H9 (cell line): ENCODE results near the gene KAZALD1. TPM values are rescaled to one million over a fixed set of nuclear protein-coding genes. Genes with fewer than 3 reads are reported as not detected.

Experiments used
- DNase-seq: peaks from one replicate; pipeline ENCODE4 v3.0.0-alpha.2; 2017
- H2AFZ ChIP-seq: one replicate; pipeline ENCODE4 v1.6.1; 2013; ENCODE audit warnings: mild to moderate bottlenecking, low read length, control low read depth, moderate library complexity
- H2AK5ac ChIP-seq: 2 replicates; pipeline ENCODE4 v1.6.1; 2013; ENCODE audit warnings: low read length, control low read depth, mixed read lengths; ENCODE audit not compliant: insufficient read length
- H2BK120ac ChIP-seq: one replicate; pipeline ENCODE4 v1.6.1; 2013; ENCODE audit warnings: low read depth, mild to moderate bottlenecking, low read length, control low read depth, inconsistent platforms; ENCODE audit not compliant: poor library complexity, severe bottlenecking
- H2BK12ac ChIP-seq: 2 replicates; pipeline ENCODE4 v1.6.1; 2013; ENCODE audit warnings: low read length, control low read depth, mixed read lengths, low read depth; ENCODE audit not compliant: insufficient read length
- H2BK15ac ChIP-seq: 2 replicates; pipeline ENCODE4 v1.6.1; 2013; ENCODE audit warnings: low read depth, low read length, control low read depth
- H2BK20ac ChIP-seq: one replicate; pipeline ENCODE4 v1.6.1; 2013; ENCODE audit warnings: low read depth, mild to moderate bottlenecking, low read length, control low read depth, inconsistent platforms; ENCODE audit not compliant: poor library complexity, severe bottlenecking
- H2BK5ac ChIP-seq: 2 replicates; pipeline ENCODE4 v1.6.1; 2013; ENCODE audit warnings: low read length, control low read depth, mixed read lengths; ENCODE audit not compliant: insufficient read length
- H3K14ac ChIP-seq: 2 replicates; pipeline ENCODE4 v1.6.1; 2013; ENCODE audit warnings: low read length, control low read depth; ENCODE audit not compliant: insufficient read depth
- H3K18ac ChIP-seq: 2 replicates; pipeline ENCODE4 v1.6.1; 2013; ENCODE audit warnings: low read depth, mild to moderate bottlenecking, mixed read lengths, low read length, control low read depth; ENCODE audit not compliant: insufficient read length
- H3K23ac ChIP-seq: 2 replicates; pipeline ENCODE4 v1.6.1; 2013; ENCODE audit warnings: low read length, control low read depth, mixed read lengths, low read depth; ENCODE audit not compliant: insufficient read length
- H3K23me2 ChIP-seq: 2 replicates; pipeline ENCODE4 v1.6.1; 2013; ENCODE audit warnings: low read depth, mild to moderate bottlenecking, mixed read lengths, low read length, control low read depth; ENCODE audit not compliant: insufficient read length, poor library complexity, severe bottlenecking
- H3K27ac ChIP-seq: 2 replicates; pipeline ENCODE4 v1.5.1; 2013; ENCODE audit warnings: low read length, control low read depth, mixed read lengths, low read depth; ENCODE audit not compliant: insufficient read length
- H3K27me3 ChIP-seq: 2 replicates; pipeline ENCODE4 v1.6.1; 2013; ENCODE audit warnings: low read length, control low read depth, inconsistent platforms; ENCODE audit not compliant: insufficient read depth
- H3K4ac ChIP-seq: 2 replicates; pipeline ENCODE4 v1.6.1; 2013; ENCODE audit warnings: low read depth, mild to moderate bottlenecking, control low read depth, inconsistent platforms, low read length, moderate library complexity
- H3K4me1 ChIP-seq: 2 replicates; pipeline ENCODE4 v1.6.1; 2013; ENCODE audit warnings: low read length, control low read depth, inconsistent platforms; ENCODE audit not compliant: insufficient read depth
- H3K4me2 ChIP-seq: 2 replicates; pipeline ENCODE4 v1.6.1; 2013; ENCODE audit warnings: low read length, control low read depth, mixed read lengths; ENCODE audit not compliant: insufficient read length, insufficient read depth
- H3K56ac ChIP-seq: 2 replicates; pipeline ENCODE4 v1.6.1; 2013; ENCODE audit warnings: low read depth, mild to moderate bottlenecking, mixed read lengths, low read length, control low read depth; ENCODE audit not compliant: insufficient read length
- H3K79me1 ChIP-seq: 2 replicates; pipeline ENCODE4 v1.6.1; 2013; ENCODE audit warnings: low read depth, mild to moderate bottlenecking, moderate library complexity, low read length, control low read depth, inconsistent platforms; ENCODE audit not compliant: insufficient read depth, poor library complexity, severe bottlenecking
- H3K79me2 ChIP-seq: 2 replicates; pipeline ENCODE4 v1.6.1; 2013; ENCODE audit warnings: low read length, control low read depth, inconsistent platforms; ENCODE audit not compliant: insufficient read depth
- H3K9ac ChIP-seq: 2 replicates; pipeline ENCODE4 v1.6.1; 2013; ENCODE audit warnings: low read length, control low read depth, mixed read lengths; ENCODE audit not compliant: insufficient read length; ENCODE audit errors: extremely low read depth
- H3K9me3 ChIP-seq: one replicate; pipeline ENCODE4 v1.6.1; 2013; ENCODE audit warnings: low read depth, low read length, inconsistent platforms; ENCODE audit not compliant: control insufficient read depth
- H3T11ph ChIP-seq: one replicate; pipeline ENCODE4 v1.6.1; 2013; ENCODE audit warnings: mild to moderate bottlenecking, low read length, control low read depth, inconsistent platforms
- H4K20me1 ChIP-seq: one replicate; pipeline ENCODE4 v1.6.1; 2013; ENCODE audit not compliant: control insufficient read depth, insufficient read length, insufficient read depth
- H4K5ac ChIP-seq: 2 replicates; pipeline ENCODE4 v1.6.1; 2013; ENCODE audit warnings: low read depth, mild to moderate bottlenecking, mixed read lengths, low read length, control low read depth; ENCODE audit not compliant: insufficient read length
- H4K8ac ChIP-seq: replicated peaks from 2 replicates; pipeline ENCODE4 v1.6.1; 2013; ENCODE audit warnings: low read length, control low read depth, mixed read lengths, low read depth; ENCODE audit not compliant: insufficient read length
- H4K91ac ChIP-seq: 2 replicates; pipeline ENCODE4 v1.6.1; 2013; ENCODE audit warnings: low read depth, mild to moderate bottlenecking, moderate library complexity, mixed read lengths, low read length, control low read depth; ENCODE audit not compliant: insufficient read length
- H3K27ac Mint-ChIP-seq, 3 experiments: 2 replicates in 2 of 3; 3 replicates in 1 of 3; pipeline ENCODE4 v1.8.0; 2020 to 2021; ENCODE audit warnings: mixed read lengths in 3 of 3, mild to moderate bottlenecking in 1 of 3, moderate library complexity in 1 of 3
- H3K27me3 Mint-ChIP-seq: 2 replicates; pipeline ENCODE4 v1.8.0; 2021; ENCODE audit warnings: low read depth, mild to moderate bottlenecking, moderate library complexity, mixed read lengths
- H3K36me3 Mint-ChIP-seq, 3 experiments: 2 replicates in 2 of 3; 3 replicates in 1 of 3; pipeline ENCODE4 v1.8.0; 2020 to 2021; ENCODE audit warnings: low read depth in 3 of 3, mixed read lengths in 3 of 3; ENCODE audit not compliant: insufficient read depth in 1 of 3
- H3K4me1 Mint-ChIP-seq, 2 experiments: 2 replicates each; pipeline ENCODE4 v1.8.0; 2020; ENCODE audit warnings: mixed read lengths in 2 of 2
- H3K4me3 Mint-ChIP-seq, 2 experiments: 2 replicates in 1 of 2; 3 replicates in 1 of 2; pipeline ENCODE4 v1.8.0; 2020 to 2021; ENCODE audit warnings: mild to moderate bottlenecking in 2 of 2, mixed read lengths in 2 of 2, moderate library complexity in 1 of 2
- H3K9me3 Mint-ChIP-seq, 2 experiments: 2 replicates in 1 of 2; 3 replicates in 1 of 2; pipeline ENCODE4 v1.8.0; 2020; ENCODE audit warnings: mild to moderate bottlenecking in 2 of 2, mixed read lengths in 2 of 2, moderate library complexity in 1 of 2
- CTCF ChIP-seq: fragments of 200-600 bp; sonication (generic); conservative IDR thresholded peaks from 3 replicates; pipeline ENCODE4 v1.8.0; 2021; ENCODE audit warnings: antibody characterized with exemption, mild to moderate bottlenecking
- WGBS: extraction: QIAGEN DNeasy Blood & Tissue Kit; methylation state at CpG from one replicate; pipeline ENCODE4 v1.1.7; 2013; ENCODE audit warnings: missing lambda C conversion rate, low lambda C conversion rate, mixed read lengths; ENCODE audit not compliant: insufficient read length; ENCODE audit errors: extremely low coverage; 5-methylcytosine and 5-hydroxymethylcytosine counted together
- total RNA-seq: library from RNA; stranded (reverse); gene quantifications from 2 replicates; pipeline ENCODE4 v1.2.1, GENCODE V29; 2021

The KAZALD1 gene
- total RNA-seq, 1 experiment from 2014 or later = 2.9 TPM

DNA sequence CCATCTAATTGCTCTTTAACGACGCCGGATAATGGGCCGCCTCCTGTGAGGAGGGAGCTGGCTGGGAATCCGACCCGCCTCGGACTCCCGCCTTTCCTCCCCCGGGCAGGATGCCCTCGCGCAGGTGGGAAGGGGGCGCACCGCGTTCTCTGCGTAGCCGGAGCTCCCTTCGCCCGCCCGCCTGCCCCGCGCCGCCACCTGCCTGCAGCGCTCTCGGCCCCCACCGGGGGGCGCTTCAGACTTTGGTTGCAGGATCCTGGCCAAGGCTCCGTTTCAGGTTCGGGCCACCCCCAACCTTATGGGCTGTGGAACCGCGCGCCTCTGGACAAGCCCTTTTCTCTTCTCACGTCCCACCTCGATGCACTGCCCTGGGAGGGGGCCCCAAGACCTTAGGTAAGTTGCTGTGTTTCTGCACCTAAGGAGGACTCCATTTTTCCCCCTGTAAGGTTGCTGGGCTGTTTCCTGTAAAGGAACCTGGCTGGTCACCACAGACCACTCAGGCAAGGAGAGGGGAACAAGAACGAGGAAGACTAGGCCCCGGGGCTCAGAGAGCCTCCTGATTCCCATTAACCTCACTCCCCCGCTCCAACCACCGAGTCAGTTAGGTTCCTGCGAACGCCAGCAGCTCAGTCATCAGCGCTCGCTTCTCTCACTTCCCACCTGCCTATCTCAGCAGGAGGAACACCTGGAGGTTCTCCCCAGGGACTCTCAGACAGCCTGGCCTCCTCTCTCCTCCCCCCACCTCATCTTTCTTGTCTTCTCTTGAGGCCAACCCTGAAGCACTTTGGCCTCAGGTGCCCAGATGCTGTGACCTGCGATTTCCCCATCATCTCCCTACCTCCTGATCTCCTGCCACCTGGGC lies 11.3 kb upstream of the KAZALD1 start:
- Histone ChIP-seq H2BK15ac (no peak overlapping the region), H3K9ac (no peak overlapping the region), H2BK120ac (no peak overlapping the region), H3K4me2 (peak overlapping the region; percentile 54), H4K8ac (no peak overlapping the region), H2AFZ (no peak overlapping the region), H4K91ac (no peak overlapping the region), H3K4ac (no peak overlapping the region), H3K27ac (no peak overlapping the region), H3K4me1 (peaks cover 5% of the 10 kb centered on the region; the same call in 1 of the 2 replicates), H3K9me3 (no peaks in the 10 kb centered on the region), H4K5ac (no peak overlapping the region), H2BK20ac (no peak overlapping the region), H2BK12ac (no peak overlapping the region), H3K23me2 (peaks cover 13% of the 10 kb centered on the region), H2BK5ac (no peak overlapping the region), H4K20me1 (peaks cover 5% of the 10 kb centered on the region), H2AK5ac (no peak overlapping the region), H3K23ac (no peak overlapping the region), H3K27me3 (peaks cover 48% of the 10 kb centered on the region), H3K56ac (no peak overlapping the region), H3K79me1 (no peaks in the 10 kb centered on the region), H3T11ph (no peak overlapping the region), H3K14ac (no peak overlapping the region), H3K79me2 (no peaks in the 10 kb centered on the region), H3K18ac (no peak overlapping the region)
- Mint-ChIP-seq H3K4me1 (peaks cover 38 to 43% of the 10 kb centered on the region in 2 experiments), H3K4me3 (peak overlapping the region; percentile 30 to 69; a peak in 4 of 5 replicates), H3K27me3 (peaks cover 67% of the 10 kb centered on the region), H3K27ac (peak overlapping the region in 1 of 3 experiments; percentile 62; a peak in 1 of 7 replicates), H3K9me3 (peaks cover 0 to 3% of the 10 kb centered on the region in 2 experiments; a peak in 1 of 5 replicates), H3K36me3 (peaks cover 3 to 5% (median 5%) of the 10 kb centered on the region in 3 experiments; a peak in 5 of 7 replicates)
- peak; percentile 86 for TF ChIP-seq CTCF
- WGBS = no CpG with 5 or more reads among the region's 42 CpGs
- DNase-seq = peak; percentile 90
